Panc1 (cell line): Measurements from ENCODE around the gene SETD1A.

Source experiments
- POLR2AphosphoS5 ChIP-seq: IDR thresholded peaks from 2 replicates; pipeline ENCODE4 v1.6.1; 2012; ENCODE audit warnings: mild to moderate bottlenecking, low read depth, low read length, moderate library complexity
- SIN3A ChIP-seq: IDR thresholded peaks from 2 replicates; pipeline ENCODE4 v1.6.1; 2012; ENCODE audit warnings: low read depth, mild to moderate bottlenecking, low read length, moderate library complexity, borderline replicate concordance; ENCODE audit not compliant: insufficient read depth
- TCF7L2 ChIP-seq: IDR thresholded peaks from 2 replicates; pipeline ENCODE4 v1.6.1; 2011; ENCODE audit warnings: mild to moderate bottlenecking, low read depth, low read length, inconsistent platforms
- TF ChIP-seq, protein P1 (sequence below): fragments of 450-650 bp; IDR thresholded peaks from 2 replicates; pipeline ENCODE4 v1.5.1; 2017; ENCODE audit warnings: mild to moderate bottlenecking
- TF ChIP-seq, protein P2 (sequence below), 2 experiments: IDR thresholded peaks; 2 replicates each; pipeline ENCODE4 v1.6.1; 2011 to 2012; ENCODE audit warnings: low read depth in 2 of 2, control low read depth in 1 of 2, low read length in 1 of 2, mild to moderate bottlenecking in 1 of 2, moderate library complexity in 1 of 2; ENCODE audit not compliant: insufficient read depth in 1 of 2

DNA sequence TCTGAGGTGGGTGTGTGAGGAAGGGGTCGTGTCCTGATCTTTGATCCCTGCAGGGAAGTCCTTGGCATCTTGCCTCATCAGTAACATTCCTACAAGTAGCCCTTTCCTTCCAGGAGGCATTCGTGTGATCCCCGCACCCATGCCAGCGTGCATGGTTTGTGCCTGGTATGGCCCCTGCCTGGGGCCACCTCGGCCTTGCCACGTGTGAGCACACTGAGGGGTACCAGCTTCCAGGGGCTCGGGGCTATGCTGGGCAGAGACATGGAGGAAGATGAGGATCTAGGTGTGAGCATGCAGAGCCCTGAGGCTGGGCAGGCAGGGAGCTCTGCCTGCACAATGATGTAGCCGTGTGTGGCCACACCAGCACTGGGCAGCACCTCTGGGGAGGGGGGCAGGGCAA is 33.5 kb downstream of the SETD1A start:
- TF ChIP-seq POLR2AphosphoS5, result no peak
- TF ChIP-seq, protein P1, sequence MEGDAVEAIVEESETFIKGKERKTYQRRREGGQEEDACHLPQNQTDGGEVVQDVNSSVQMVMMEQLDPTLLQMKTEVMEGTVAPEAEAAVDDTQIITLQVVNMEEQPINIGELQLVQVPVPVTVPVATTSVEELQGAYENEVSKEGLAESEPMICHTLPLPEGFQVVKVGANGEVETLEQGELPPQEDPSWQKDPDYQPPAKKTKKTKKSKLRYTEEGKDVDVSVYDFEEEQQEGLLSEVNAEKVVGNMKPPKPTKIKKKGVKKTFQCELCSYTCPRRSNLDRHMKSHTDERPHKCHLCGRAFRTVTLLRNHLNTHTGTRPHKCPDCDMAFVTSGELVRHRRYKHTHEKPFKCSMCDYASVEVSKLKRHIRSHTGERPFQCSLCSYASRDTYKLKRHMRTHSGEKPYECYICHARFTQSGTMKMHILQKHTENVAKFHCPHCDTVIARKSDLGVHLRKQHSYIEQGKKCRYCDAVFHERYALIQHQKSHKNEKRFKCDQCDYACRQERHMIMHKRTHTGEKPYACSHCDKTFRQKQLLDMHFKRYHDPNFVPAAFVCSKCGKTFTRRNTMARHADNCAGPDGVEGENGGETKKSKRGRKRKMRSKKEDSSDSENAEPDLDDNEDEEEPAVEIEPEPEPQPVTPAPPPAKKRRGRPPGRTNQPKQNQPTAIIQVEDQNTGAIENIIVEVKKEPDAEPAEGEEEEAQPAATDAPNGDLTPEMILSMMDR, result no peak
- no peak for TF ChIP-seq SIN3A
- TF ChIP-seq, protein P2, sequence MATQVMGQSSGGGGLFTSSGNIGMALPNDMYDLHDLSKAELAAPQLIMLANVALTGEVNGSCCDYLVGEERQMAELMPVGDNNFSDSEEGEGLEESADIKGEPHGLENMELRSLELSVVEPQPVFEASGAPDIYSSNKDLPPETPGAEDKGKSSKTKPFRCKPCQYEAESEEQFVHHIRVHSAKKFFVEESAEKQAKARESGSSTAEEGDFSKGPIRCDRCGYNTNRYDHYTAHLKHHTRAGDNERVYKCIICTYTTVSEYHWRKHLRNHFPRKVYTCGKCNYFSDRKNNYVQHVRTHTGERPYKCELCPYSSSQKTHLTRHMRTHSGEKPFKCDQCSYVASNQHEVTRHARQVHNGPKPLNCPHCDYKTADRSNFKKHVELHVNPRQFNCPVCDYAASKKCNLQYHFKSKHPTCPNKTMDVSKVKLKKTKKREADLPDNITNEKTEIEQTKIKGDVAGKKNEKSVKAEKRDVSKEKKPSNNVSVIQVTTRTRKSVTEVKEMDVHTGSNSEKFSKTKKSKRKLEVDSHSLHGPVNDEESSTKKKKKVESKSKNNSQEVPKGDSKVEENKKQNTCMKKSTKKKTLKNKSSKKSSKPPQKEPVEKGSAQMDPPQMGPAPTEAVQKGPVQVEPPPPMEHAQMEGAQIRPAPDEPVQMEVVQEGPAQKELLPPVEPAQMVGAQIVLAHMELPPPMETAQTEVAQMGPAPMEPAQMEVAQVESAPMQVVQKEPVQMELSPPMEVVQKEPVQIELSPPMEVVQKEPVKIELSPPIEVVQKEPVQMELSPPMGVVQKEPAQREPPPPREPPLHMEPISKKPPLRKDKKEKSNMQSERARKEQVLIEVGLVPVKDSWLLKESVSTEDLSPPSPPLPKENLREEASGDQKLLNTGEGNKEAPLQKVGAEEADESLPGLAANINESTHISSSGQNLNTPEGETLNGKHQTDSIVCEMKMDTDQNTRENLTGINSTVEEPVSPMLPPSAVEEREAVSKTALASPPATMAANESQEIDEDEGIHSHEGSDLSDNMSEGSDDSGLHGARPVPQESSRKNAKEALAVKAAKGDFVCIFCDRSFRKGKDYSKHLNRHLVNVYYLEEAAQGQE (IDR thresholded peaks at IDR 0.05; ENCODE audit: insufficient read depth in 1 of 2, low read depth in 2 of 2, low read length in 1 of 2), result no peak
- no peak for TF ChIP-seq TCF7L2
